ENCODE results near the gene ADD1. TPM values are rescaled to one million over a fixed set of nuclear protein-coding genes. Genes with fewer than 3 reads are reported as not detected.

Gene ADD1
- total RNA-seq, 6 experiments from 2014 or later = 276 to 332 (median 321) TPM

GRCh38 chr4:2965262-2965661, 121.6 kb downstream of the ADD1 start:
- Mint-ChIP-seq H3K4me1 (ENCODE audit: low read depth) (peaks cover 25% of the 10 kb centered on the region), H3K27ac (no peak overlapping the region), H3K9me3 (no peaks in the 10 kb centered on the region), H3K27me3 (ENCODE audit: insufficient read depth) (no peaks in the 10 kb centered on the region), H3K4me3 (peak overlapping the region; percentile 91; the same call in 1 of the 2 replicates), H3K36me3 (ENCODE audit: low read depth) (peaks cover 12% of the 10 kb centered on the region)
- TF ChIP-seq CTCF (IDR thresholded peaks at IDR 0.05) = no peak
- no peak for DNase-seq

- Mint-ChIP-seq H3K4me3 (no peak overlapping the region), H3K27ac (no peak overlapping the region), H3K9me3 (no peaks in the 10 kb centered on the region), H3K4me1 (ENCODE audit: low read depth) (peaks cover 14% of the 10 kb centered on the region), H3K36me3 (ENCODE audit: low read depth) (no peaks in the 10 kb centered on the region), H3K27me3 (ENCODE audit: insufficient read depth) (no peaks in the 10 kb centered on the region)
- TF ChIP-seq CTCF (IDR thresholded peaks at IDR 0.05) = no peak
- no peak for DNase-seq
Observed at GRCh38 chr4:2968381-2968780, 124.7 kb downstream of the ADD1 start.

- Mint-ChIP-seq H3K4me3 (no peak overlapping the region), H3K36me3 (ENCODE audit: low read depth) (no peaks in the 10 kb centered on the region), H3K9me3 (no peaks in the 10 kb centered on the region), H3K27me3 (ENCODE audit: insufficient read depth) (no peaks in the 10 kb centered on the region), H3K4me1 (ENCODE audit: low read depth) (no peaks in the 10 kb centered on the region), H3K27ac (no peak overlapping the region)
- no peak for DNase-seq
- TF ChIP-seq CTCF (IDR thresholded peaks at IDR 0.05) = no peak
Observed at GRCh38 chr4:2971275-2971674, 127.6 kb downstream of the ADD1 start.

GRCh38 chr4:2977211-2978088, 133.8 kb downstream of the ADD1 start:
- peak overlapping the region; percentile 86 for H3K27ac Mint-ChIP-seq
- no peak for TF ChIP-seq CTCF (IDR thresholded peaks at IDR 0.05)
- no peaks in the 10 kb centered on the region for H3K27me3 Mint-ChIP-seq (ENCODE audit: insufficient read depth)
- no peaks in the 10 kb centered on the region for H3K36me3 Mint-ChIP-seq (ENCODE audit: low read depth)
- peaks cover 8% of the 10 kb centered on the region for H3K9me3 Mint-ChIP-seq
- peaks cover 17% of the 10 kb centered on the region for H3K4me1 Mint-ChIP-seq (ENCODE audit: low read depth)
- peak overlapping the region; percentile 40; the same call in 1 of the 2 replicates for H3K4me3 Mint-ChIP-seq
- DNase-seq = peak; percentile 41

Other genes with a start within 250 kb of the ADD1 start
- 10 to 100 TPM; 28.6 to 32.0 (median 30.9) TPM for gene TNIP2, start 87.5 kb upstream of the ADD1 start, total RNA-seq (2021; fragmentation: NEBNext Ultra II Directional; extraction: Animal tissue kit (Norgen Biotek cat#: 25700))
- 10 to 100 TPM; 17.6 to 25.4 (median 20.5) TPM for gene SH3BP2, start 50.8 kb upstream of the ADD1 start, total RNA-seq (2021; fragmentation: NEBNext Ultra II Directional; extraction: Animal tissue kit (Norgen Biotek cat#: 25700))
- 10 to 100 TPM; 34.8 to 39.4 (median 37.0) TPM for gene NOP14, start 119.6 kb downstream of the ADD1 start, total RNA-seq (2021; fragmentation: NEBNext Ultra II Directional; extraction: Animal tissue kit (Norgen Biotek cat#: 25700))
- 1 to 10 TPM; 5.1 to 8.1 (median 6.7) TPM for gene GRK4, start 119.7 kb downstream of the ADD1 start, total RNA-seq (2021; fragmentation: NEBNext Ultra II Directional; extraction: Animal tissue kit (Norgen Biotek cat#: 25700))
- not detected for gene HTT-AS, start 230.7 kb downstream of the ADD1 start, total RNA-seq (2021; fragmentation: NEBNext Ultra II Directional; extraction: Animal tissue kit (Norgen Biotek cat#: 25700))
- 10 to 100 TPM; 38.1 to 52.0 (median 47.8) TPM for gene HTT, start 230.8 kb downstream of the ADD1 start, total RNA-seq (2021; fragmentation: NEBNext Ultra II Directional; extraction: Animal tissue kit (Norgen Biotek cat#: 25700))

All from HFFc6 (cell line).